GM19239 (cell line): Measurements from ENCODE around the gene TENM4.

ENCODE experiments used
- DNase-seq: peaks from one replicate; pipeline ENCODE4 v3.0.0; 2011; ENCODE audit warnings: low spot score; ENCODE audit not compliant: insufficient read length
- FAIRE-seq: peaks from 2 replicates; lab custom pipeline; 2011; peaks lifted over from hg19 to GRCh38; lab: Jason Lieb, UNC

Gene TENM4

DNA sequence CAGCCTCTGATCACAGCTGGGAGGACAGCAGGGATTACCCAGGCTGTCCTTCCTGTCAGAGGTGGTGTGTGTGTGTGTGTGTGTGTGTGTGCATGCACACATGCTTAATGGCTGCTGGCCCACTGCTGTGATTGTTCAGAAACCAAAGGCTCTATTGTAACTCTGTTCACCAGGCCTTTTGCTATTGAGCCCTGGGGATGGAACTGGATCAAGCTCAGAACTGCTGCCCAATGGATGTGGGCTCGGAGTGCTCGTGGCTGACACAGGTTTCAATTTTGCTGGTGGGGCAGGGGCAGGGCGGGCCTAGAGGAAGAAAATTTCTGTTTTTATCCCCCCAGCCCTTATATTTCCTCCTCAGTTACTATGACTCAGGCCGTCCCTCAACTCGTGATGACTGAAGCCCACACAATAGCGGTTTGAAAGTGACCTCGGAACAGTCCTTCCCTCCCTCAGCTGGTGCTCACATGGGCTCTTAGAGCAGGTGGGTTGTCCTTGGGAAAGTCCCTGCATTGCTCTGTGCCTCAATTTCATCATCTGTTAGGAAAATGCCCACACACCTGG lies 359.3 kb downstream of the TENM4 start:
- no peak for FAIRE-seq
- DNase-seq: no peak

GRCh38 chr11:79080551-79080950 lies 360.3 kb downstream of the TENM4 start:
- DNase-seq (no peak), FAIRE-seq (no peak)

- FAIRE-seq: no peak
- no peak for DNase-seq
Measured at GRCh38 chr11:79078999-79079398, 361.8 kb downstream of the TENM4 start.

DNA sequence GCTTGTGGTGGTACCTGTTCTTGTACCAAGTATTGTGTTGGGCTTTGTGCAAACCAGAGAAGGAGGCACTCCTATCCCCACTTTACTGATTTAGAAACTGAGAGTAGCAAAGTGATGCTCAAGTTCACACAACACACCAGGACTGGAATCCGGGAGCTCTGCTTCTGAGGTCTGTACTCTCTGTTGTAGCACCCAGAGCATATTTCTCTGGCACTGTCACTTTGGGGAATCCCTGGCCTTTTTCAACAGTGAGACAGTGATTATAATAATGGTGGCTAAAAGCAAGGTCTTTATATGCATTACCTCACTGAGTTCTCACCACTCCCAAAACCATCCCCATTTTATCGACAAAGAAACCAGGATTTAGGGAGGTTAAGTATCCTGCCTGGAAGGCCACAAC lies 362.4 kb downstream of the TENM4 start:
- DNase-seq (no peak), FAIRE-seq (no peak)

GRCh38 chr11:79077702-79078330 lies 363.0 kb downstream of the TENM4 start:
- DNase-seq (no peak), FAIRE-seq (no peak)

DNA sequence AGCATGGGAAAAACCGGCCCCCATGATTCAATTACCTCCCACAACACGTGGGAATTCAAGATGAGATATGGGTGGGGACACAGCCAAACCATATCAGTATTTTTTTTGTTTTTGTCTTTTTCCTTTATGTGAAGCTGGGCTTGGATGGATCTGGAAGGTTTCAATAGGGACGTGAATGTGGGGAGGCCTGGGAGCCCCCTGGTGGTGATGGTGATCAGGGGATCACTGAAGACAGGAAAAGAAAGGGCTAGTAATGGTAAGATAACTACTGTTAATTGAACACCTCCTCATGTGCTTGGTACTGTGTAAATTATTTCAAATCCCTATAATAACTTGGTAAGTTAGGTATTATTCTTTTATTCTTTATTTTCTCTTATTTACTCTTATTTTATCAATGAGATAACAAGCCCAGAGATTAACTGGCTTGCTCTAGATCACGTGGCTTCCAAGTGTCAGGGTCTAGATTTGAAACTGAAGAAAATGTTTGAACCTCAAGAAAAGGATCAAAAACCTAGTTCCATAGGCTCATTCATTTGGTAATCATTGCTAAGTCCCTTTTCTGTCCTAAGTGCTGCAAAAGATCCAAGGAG lies 364.2 kb downstream of the TENM4 start:
- FAIRE-seq (no peak), DNase-seq (no peak)

- FAIRE-seq (no peak), DNase-seq (no peak)
Measured at GRCh38 chr11:79074547-79074946, 366.3 kb downstream of the TENM4 start.

- DNase-seq (no peak), FAIRE-seq (no peak)
Measured at GRCh38 chr11:79071190-79071589, 369.6 kb downstream of the TENM4 start.

GRCh38 chr11:79070518-79070917 lies 370.3 kb downstream of the TENM4 start:
- DNase-seq: no peak
- FAIRE-seq: no peak

DNA sequence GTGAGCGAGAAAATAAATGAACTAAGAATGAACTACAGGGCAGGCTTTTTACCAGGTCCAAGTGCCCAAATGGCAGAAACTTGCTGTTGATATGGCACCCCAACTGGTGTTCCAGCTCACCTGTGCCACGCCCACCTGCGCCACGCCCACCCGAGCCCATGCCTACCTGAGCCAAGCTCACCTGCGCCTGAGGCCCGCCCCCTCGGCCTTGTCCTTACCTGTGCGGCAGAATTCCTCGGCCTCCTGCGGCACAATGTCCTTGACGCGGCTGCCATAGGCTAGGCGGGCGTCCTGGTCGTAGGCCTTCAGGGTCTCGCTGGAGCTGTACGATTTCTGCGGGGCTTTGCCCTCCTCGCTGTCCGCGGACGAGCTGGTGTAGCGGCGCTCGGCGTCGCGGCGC lies 371.3 kb downstream of the TENM4 start:
- no peak for DNase-seq
- FAIRE-seq: no peak

DNA sequence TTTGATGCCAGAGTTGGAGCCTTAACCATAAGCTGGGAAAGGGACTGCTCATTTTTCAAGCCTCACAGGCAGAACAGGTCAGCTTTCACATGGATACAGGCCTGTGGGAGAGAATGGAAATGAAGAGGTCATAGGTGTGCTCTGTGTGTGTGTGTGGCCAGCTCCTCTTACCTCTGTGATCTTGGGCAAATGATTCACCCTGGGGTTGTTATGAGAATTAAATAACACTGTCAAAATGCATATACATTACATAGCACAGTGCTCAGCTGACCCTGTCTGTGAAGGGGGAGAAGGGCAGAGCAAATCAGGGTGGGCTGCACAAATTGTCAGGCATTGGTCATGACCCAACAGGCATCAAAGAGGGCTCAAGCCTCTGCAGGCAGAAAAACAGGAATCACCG lies 372.5 kb downstream of the TENM4 start:
- DNase-seq (no peak), FAIRE-seq (no peak)

DNA sequence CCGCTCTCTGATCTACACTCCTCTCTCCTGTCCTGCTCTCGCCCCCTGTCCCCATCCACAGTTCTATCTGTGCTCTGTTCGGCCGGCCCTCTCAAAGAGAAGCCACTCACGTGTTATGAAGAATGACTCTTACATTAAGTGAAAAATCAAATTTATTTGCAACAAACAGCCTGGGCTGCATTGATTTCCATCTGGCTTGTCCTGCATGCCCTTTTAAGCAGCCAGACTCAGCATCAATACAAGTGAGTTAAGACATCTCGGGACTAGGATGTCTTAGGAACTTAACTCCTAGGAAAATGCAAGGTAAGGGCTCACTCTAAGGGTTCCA lies 373.5 kb downstream of the TENM4 start:
- FAIRE-seq: no peak
- no peak for DNase-seq

- no peak for FAIRE-seq
- DNase-seq: no peak
Measured at GRCh38 chr11:79066456-79067351, 374.1 kb downstream of the TENM4 start.

DNA sequence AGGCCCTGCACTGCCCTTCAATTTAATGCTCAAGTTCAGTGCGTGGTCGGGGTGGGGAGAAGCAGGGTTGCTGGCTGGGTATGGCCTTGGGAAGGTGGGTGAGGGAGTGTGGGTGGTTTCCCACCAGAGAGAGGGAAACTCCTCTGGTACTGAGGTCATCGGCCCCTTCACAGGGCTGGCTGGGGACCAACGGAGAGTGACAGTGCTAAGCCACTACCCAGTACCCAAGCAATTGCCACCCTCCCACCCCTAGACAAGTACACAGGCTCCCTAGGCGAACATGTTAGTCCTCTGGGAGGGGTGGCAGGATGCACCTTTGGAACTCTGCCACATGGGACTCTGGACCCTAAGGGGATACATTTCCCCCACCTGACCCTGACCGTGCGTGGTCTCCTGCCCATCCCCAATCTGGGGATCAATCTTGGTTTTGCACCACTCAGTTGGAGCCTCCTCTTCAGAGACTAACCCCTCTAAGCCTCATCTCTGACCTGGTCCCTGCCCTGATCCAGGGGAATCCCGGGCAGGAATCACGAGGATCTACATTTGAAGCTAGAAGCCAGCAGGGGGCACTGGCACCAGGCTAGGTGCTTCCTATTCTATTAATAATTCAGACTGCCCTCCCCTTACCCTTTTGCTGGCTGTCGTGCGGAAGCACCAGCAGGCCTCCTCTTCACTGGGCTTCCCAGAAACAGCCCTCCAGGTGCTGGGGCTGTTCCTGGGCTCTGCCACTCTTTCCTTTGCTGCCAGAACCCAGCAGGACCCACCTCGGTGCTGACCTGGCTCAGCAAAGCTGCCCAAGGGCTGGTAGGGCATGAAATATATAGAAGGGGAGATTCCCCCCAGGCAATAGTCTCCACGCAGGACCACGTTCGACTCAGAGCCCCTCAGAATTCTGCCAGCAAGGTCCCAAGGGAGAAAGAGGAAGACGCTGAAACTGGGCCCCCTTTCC lies 377.7 kb downstream of the TENM4 start:
- no peak for FAIRE-seq
- DNase-seq: no peak

DNA sequence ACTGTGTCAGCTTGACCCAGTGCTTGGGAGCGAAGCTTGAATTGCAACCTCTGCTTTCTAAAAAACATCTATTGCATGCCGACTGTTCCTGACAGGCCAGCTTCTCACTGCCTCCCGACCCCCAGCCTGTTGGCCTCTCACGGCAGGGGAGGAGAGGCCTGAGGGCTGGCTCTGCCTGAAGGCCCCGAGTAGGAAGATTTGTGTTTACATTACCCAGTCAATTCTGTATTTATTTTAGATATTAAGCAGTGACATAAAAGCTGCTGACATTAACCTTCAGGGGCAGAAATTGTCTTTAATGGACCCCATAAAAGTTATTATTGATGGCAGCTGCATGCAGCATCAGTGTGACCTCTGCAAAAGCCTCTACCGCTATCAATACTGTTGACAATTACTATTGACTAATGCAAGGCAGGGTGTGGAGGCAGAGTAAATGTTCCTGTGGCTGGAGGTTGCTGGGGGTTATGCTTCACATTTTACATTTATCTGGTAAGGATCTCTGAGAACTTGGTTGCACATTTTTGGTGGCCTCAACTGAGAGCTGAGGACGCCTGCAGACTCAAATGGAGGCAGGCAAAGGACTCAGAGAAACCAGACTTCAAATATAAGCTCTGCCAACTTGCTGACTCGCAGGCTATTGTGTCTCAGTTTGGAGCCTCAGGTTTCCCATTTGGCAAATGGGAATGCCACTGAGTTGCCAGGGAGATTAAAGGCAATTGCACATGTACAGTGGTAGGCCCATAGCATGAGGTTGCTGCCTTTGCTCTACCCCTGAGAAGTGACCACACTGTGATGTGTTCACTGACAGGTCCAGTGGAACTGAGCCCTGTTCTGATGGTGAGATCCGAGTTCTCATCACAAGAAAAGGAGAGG lies 380.5 kb downstream of the TENM4 start:
- DNase-seq: no peak
- no peak for FAIRE-seq

GRCh38 chr11:79059141-79059540 lies 381.7 kb downstream of the TENM4 start:
- no peak for FAIRE-seq
- no peak for DNase-seq

- FAIRE-seq (no peak), DNase-seq (no peak)
Measured at GRCh38 chr11:79055856-79056631, 384.8 kb downstream of the TENM4 start.

- DNase-seq (no peak), FAIRE-seq (no peak)
Measured at GRCh38 chr11:79054636-79055035, 386.2 kb downstream of the TENM4 start.
